SK-N-SH treated with all-trans-retinoic acid at 6 μM for 48 hours (cell line): ENCODE measurements around the gene LAIR1.

Experiments
- ZFP3 ChIP-seq: fragments of 250-450 bp; sonication (Bioruptor Pico); IDR thresholded peaks from 2 replicates; pipeline ENCODE4 v1.5.0; 2020; ENCODE audit warnings: mild to moderate bottlenecking, moderate library complexity
- ZFP30 ChIP-seq: fragments of 450-650 bp; formaldehyde crosslinking; IDR thresholded peaks from 2 replicates; pipeline ENCODE4 v1.5.0; 2022; ENCODE audit warnings: mild to moderate bottlenecking, moderate library complexity
- TF ChIP-seq, protein P1 (sequence below): fragments of 250-450 bp; sonication (Bioruptor Pico); IDR thresholded peaks from 2 replicates; pipeline ENCODE4 v1.8.0; 2020; ENCODE audit warnings: mild to moderate bottlenecking, moderate library complexity, borderline replicate concordance

- TF ChIP-seq ZFP30 (CRISPR knock-in tag): no peak
- TF ChIP-seq, protein P1, sequence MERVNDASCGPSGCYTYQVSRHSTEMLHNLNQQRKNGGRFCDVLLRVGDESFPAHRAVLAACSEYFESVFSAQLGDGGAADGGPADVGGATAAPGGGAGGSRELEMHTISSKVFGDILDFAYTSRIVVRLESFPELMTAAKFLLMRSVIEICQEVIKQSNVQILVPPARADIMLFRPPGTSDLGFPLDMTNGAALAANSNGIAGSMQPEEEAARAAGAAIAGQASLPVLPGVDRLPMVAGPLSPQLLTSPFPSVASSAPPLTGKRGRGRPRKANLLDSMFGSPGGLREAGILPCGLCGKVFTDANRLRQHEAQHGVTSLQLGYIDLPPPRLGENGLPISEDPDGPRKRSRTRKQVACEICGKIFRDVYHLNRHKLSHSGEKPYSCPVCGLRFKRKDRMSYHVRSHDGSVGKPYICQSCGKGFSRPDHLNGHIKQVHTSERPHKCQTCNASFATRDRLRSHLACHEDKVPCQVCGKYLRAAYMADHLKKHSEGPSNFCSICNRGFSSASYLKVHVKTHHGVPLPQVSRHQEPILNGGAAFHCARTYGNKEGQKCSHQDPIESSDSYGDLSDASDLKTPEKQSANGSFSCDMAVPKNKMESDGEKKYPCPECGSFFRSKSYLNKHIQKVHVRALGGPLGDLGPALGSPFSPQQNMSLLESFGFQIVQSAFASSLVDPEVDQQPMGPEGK (CRISPR knock-in tag): no peak
- TF ChIP-seq ZFP3 (CRISPR knock-in tag): no peak
Measured at GRCh38 chr19:54390942-54391577, 26.3 kb upstream of the LAIR1 start.
